ENCODE results near the gene UBE2D3.

DNA sequence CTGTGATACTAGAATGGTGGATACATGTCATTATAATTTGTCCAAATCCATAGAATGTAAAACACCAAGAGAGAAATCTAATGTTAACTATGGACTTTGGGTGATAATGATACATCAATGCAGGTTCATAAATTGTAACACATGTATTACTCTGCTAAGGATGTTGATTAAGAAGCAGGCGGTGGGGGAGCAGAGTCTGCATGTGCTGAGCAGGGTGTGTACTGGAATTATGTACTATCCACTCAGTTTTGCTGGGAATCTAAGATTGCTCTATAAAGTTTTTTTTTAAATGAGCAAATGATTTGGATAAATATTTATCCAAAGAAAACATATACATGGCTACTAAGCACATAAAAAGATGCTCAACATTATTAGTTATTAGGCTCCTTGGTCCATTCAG is 51.5 kb downstream of the UBE2D3 start:
- TF ChIP-seq RFX5 (IDR thresholded peaks at IDR 0.05; ENCODE audit: low read depth, low read length), result no peak
- no peak for TF ChIP-seq CHD1 (IDR thresholded peaks at IDR 0.05; ENCODE audit: low read depth, low read length)
- TF ChIP-seq, protein P1, sequence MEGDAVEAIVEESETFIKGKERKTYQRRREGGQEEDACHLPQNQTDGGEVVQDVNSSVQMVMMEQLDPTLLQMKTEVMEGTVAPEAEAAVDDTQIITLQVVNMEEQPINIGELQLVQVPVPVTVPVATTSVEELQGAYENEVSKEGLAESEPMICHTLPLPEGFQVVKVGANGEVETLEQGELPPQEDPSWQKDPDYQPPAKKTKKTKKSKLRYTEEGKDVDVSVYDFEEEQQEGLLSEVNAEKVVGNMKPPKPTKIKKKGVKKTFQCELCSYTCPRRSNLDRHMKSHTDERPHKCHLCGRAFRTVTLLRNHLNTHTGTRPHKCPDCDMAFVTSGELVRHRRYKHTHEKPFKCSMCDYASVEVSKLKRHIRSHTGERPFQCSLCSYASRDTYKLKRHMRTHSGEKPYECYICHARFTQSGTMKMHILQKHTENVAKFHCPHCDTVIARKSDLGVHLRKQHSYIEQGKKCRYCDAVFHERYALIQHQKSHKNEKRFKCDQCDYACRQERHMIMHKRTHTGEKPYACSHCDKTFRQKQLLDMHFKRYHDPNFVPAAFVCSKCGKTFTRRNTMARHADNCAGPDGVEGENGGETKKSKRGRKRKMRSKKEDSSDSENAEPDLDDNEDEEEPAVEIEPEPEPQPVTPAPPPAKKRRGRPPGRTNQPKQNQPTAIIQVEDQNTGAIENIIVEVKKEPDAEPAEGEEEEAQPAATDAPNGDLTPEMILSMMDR (conservative IDR thresholded peaks at IDR 0.05; ENCODE audit: low read depth, low read length), result no peak
- no peak for TF ChIP-seq MAFK (IDR thresholded peaks at IDR 0.05; ENCODE audit: low read depth, low read length)
- TF ChIP-seq ELK1 (IDR thresholded peaks at IDR 0.05; ENCODE audit: borderline replicate concordance, low read depth, low read length), result no peak
- TF ChIP-seq POLR2A (IDR thresholded peaks at IDR 0.05; ENCODE audit: low read depth, low read length), result no peak
- TF ChIP-seq MAZ (IDR thresholded peaks at IDR 0.05; ENCODE audit: borderline replicate concordance, low read depth, low read length), result no peak
- TF ChIP-seq CEBPB (IDR thresholded peaks at IDR 0.05; ENCODE audit: low read depth, low read length), result no peak
- no peak for TF ChIP-seq BHLHE40 (IDR thresholded peaks at IDR 0.05; ENCODE audit: low read depth, low read length)
- no peak for TF ChIP-seq NFE2L2 (IDR thresholded peaks at IDR 0.05; ENCODE audit: low read depth, low read length)
- TF ChIP-seq RAD21 (IDR thresholded peaks at IDR 0.05; ENCODE audit: low read length), result no peak
- no peak for TF ChIP-seq SMC3 (IDR thresholded peaks at IDR 0.05; ENCODE audit: low read depth, low read length)
- no peak for TF ChIP-seq MXI1 (IDR thresholded peaks at IDR 0.05; ENCODE audit: borderline replicate concordance, low read depth, low read length)

Data from IMR-90 (cell line).